Stimulated activated CD4-positive, alpha-beta T cell treated with anti-CD3 and anti-CD28 coated beads, Interleukin-1b, Interleukin-23, amount 100 ng/mL, for 24 hours (primary cell): Measurements from ENCODE around the gene MGST3.
"Not testable (repeated sequence)": the region's sequence is repeated elsewhere in the genome, so short reads cannot be mapped to it uniquely, and the experiment has no call there.

Experiments
- DNase-seq, 4 experiments: peaks; one replicate each; pipeline ENCODE4 v3.0.0-alpha.2; 2020; ENCODE audit warnings: low read depth in 4 of 4, low spot score in 1 of 4

The MGST3 gene

DNA sequence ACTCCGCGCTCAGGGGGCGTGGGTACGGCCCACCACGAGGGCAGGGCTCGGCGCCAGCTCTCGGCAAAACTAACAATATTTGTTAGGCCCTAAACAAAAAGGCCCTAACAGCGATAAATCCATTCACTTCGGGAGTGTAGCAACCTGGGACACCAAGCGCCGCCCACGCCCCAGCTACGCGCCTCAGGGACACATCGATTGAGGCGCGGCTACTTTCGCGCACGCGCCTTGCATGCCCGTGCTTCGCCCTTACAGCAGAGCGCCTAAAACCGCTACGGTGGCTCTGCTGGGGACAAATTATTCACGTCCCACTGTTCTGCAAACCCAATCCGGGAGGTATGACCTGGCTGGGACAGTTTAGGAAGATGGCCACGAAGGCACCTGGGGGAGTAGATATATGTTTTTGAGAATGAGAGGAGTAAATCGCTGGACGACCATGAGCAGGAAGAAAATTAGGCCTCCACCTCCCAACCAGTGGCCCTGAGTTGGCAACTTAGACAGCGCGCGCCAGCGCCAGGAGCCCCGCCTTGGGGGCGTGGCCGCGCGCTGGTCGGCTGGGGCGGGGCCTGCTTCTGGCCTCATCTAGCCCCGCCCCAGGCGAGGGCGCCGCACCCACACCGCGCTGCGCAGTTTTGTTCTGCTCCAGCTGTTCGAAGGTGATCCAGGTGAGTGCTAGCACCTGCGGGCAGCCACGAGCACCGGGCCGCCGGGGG lies at the start of gene MGST3:
MGST3 (plus strand) TSS at position 606 of the 713 bp plus-strand sequence. CDS start 18,614 bp downstream, outside the sequence.
- peak; percentile 91 to 94 (median 92) for DNase-seq

DNA sequence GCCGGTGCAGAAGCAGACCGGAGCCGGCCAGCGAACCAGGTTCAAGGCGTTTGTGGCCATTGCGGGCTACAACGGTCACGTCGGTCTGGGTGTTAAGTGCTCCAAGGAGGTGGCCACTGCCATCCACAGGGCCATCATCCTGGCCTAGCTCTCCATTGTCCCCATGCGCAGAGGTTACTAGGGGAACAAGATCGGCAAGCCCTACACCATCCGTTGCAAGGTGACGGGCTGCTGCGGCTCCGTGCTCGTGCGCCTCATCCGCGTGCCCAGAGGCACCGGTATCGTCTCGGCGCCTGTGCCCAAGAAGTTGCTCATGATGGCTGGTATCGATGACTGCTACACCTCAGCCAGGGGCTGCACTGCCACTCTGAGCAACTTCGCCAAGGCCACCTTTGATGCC lies 49.1 kb upstream of the MGST3 start:
- no peak for DNase-seq

GRCh38 chr1:165586398-165586797 lies 44.6 kb upstream of the MGST3 start:
- no peak for DNase-seq

- DNase-seq, result not testable (repeated sequence)
These were observed 39.6 kb upstream of the MGST3 start for GRCh38 chr1:165591391-165591790.

DNA sequence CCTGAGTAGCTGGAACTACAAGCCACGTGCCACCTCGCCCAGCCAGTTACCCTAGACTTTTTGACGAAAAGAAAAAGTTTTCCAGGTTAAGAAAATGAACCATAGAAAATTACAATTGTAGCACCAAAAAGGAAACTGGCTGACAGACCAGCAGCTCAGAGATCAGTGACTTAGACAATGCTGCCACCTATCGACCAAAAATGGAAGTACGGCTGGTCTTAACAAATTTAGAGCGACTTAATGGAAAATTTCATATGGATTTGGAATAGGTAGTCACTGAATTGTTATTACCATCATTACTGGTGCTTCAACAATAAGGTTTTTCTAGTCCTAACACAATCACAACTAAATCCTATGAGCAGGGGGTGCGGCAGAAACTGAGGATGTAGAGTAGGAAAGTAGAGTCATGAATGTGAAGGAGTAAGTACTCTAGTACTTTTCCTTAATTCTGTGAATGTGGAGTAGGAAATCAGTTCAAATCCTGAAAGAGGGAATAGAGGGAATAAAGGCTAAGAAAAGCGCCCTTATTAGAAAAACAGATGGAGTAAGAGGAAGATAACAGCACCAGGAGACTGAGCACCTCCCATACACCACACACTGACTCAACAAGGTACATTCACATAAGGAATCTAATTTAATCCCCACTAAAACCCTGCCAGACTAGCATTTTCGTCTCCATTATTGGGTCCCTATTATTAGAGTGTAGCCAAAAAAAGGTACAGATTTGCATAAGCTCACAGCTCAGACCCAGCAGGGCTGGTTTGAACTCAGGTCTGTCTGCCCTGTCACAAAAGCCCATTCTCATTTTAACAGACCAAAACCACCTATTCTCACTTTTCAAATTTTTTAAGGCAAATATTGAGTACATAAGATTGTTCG lies 37.9 kb upstream of the MGST3 start:
- DNase-seq, result peak; percentile 58 to 82 (median 61)

GRCh38 chr1:165595246-165595938 lies 35.6 kb upstream of the MGST3 start:
- no peak for DNase-seq

GRCh38 chr1:165597883-165598675 lies 33.0 kb upstream of the MGST3 start:
- peak; percentile 81 to 95 (median 86) for DNase-seq

DNA sequence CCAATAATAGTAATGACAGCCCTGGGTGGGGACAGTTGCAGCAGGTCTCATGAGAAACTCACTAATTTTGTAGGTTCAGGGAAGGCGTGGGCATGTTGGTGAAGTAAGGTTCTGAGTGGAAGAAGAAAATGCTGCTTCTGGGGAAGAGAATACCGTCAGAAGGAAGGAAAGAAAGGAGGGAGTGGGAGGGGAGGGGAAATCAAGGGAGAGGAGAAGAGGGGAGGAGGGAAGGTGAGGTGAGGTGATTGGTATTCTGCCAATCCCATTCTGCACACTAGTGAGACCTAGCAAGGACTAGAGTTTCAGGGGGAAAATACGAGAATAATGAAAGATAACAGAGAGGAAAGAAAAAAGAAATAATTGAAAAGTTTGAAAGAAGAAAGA lies 32.4 kb upstream of the MGST3 start:
- DNase-seq, result peak in 1 of 4 experiments; percentile 11

DNA sequence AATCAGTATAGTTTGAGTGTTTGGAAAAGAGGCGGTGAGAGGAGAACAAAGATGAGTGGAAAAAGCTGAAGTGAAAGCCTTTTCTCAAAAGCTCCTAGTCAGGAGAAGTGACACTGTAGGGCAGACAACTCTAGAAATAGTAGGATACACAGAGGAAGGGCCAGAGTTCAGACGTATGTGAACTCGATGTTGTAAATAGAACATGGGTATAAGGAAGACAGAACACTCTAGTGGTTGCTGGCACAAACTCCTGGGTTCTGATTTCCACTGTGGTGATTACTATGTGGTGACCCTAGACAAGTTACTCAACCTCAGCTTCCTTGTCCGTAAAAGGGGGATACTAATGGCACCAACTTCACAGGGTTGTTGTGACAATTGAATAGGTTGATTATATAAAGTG lies 30.2 kb upstream of the MGST3 start:
- DNase-seq, result no peak

- no peak for DNase-seq
These were observed 27.2 kb upstream of the MGST3 start for GRCh38 chr1:165603810-165604209.

GRCh38 chr1:165605246-165605645 lies 25.8 kb upstream of the MGST3 start:
- DNase-seq, result no peak

GRCh38 chr1:165606676-165607075 lies 24.4 kb upstream of the MGST3 start:
- not testable (repeated sequence) for DNase-seq

DNA sequence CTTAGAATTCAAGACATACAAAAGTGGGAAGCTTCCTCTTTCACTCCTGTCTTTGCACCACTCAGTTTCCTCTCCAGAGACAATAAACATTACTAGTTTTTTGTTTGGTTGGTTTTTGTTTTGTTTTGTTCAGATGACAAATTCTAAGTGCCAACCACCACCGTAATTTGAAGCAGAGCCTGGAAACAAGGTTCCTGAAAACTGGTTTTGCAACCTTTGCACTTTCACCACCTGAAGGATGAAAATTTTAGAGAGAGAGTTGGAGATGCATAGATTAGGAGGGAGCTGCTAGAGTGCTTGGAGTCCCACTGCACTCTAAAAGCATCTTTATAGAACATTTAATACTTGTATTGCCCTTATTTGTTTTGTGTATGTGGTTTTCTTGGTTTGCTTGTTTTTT lies 20.2 kb upstream of the MGST3 start:
- DNase-seq, result no peak

- DNase-seq, result no peak
These were observed 19.0 kb upstream of the MGST3 start for GRCh38 chr1:165612062-165612461.

DNA sequence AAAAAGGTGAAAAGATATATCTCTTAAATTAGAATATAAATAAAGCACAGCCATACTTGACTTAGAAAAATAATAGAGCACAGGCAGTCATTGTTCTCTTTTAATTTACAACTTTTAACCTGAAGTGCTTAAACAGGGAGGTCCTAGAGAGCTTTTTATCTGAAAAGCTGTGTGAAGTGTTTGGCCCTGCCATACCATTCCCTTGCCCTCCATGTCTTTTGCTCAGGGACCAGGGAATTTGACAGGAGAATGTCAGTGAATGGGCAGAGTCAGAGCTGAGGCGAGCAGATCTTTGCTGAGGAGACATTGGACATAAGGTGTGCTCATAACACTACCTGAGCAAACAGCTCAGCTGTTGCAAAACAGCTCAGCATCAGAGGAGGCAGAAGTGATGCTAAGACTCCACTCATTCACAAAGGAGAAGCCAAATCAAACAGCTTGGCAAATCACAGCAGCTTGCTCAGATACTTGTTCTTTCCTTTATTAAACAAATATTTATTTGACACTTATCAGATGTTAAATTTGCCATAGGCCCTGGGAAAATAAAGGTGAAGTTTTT lies 14.9 kb upstream of the MGST3 start:
- no peak for DNase-seq

- DNase-seq, result no peak
These were observed 14.0 kb upstream of the MGST3 start for GRCh38 chr1:165616987-165617546.

DNA sequence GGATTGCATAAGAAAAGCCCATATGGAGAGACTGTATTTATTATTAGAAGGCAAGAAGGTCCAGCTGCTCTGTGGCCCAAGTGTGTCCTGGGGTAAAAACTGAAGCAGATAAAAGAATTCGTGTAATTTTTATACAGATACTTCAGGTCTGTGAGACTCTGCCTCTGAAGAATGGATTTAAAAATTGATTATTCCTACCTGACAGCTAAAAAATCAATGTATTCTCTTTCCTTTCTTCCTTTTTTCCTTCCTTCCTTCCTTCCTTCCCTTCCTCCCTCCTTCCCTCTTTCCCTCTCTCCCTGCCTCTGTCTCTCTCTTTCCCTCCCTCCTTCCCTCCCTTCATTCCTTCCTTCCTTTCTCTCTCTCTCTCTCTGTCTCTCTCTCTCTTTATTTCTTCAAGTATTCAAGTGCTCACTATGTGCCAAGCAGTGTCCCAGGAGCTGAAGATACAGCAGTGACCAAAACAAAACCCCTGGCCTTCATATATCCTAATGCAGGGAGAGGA lies 11.3 kb upstream of the MGST3 start:
- DNase-seq, result no peak

- no peak for DNase-seq
These were observed 7.4 kb upstream of the MGST3 start for GRCh38 chr1:165623624-165624023.

DNA sequence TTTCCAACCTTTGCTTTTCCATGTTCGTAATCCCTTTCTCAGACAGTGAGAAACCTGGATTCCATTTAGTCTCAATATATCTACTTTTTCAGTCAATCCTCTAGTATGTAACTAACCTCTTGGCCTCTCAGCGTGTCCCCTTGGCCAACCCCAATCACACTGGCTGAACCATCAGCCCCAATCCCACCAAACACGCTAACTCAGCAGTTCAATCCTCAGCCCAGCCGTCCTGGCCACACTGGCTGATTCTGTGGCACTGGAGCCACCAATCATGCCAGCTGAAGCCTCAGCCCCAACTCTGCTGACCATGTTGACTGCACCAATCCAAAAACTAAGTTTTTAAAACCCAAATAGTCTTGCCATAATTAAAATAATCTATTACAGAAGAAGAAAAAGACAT lies 6.6 kb upstream of the MGST3 start:
- DNase-seq, result no peak
